ENCODE data around the gene OVAAL. TPM values are rescaled to one million over a fixed set of nuclear protein-coding genes. Genes with fewer than 3 reads are reported as not detected.

OVAAL gene
- total RNA-seq, 2 donors from 2014 or later = not detected

DNA sequence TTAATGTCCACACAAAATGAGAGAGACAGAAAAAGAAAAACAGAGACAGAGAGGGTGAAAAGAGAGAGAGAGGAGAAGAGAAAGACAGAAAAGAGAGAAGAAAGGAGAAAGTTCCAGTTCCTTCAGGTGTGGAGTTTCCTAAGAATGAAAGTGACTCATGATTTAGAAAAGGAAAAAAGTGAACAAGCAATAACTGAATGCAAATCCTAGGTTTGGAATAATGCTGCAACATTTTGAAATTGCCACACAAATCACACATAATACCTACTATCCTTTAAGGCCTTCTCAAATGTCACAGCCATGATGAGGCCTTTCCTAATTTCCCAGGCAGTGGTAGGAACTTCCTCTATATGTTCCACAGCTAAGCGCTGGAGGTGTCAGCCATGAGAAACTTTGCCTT is 41.6 kb downstream of the OVAAL start:
- H3K9ac ChIP-seq (ENCODE audit: low read depth in 2 of 2, low read length in 2 of 2) = no peak overlapping the region
- peaks cover 6% of the 10 kb centered on the region for H3K4me1 ChIP-seq
- H3K36me3 ChIP-seq = no peaks in the 10 kb centered on the region
- no peaks in the 10 kb centered on the region for H3K9me3 ChIP-seq
- TF ChIP-seq, protein P1, sequence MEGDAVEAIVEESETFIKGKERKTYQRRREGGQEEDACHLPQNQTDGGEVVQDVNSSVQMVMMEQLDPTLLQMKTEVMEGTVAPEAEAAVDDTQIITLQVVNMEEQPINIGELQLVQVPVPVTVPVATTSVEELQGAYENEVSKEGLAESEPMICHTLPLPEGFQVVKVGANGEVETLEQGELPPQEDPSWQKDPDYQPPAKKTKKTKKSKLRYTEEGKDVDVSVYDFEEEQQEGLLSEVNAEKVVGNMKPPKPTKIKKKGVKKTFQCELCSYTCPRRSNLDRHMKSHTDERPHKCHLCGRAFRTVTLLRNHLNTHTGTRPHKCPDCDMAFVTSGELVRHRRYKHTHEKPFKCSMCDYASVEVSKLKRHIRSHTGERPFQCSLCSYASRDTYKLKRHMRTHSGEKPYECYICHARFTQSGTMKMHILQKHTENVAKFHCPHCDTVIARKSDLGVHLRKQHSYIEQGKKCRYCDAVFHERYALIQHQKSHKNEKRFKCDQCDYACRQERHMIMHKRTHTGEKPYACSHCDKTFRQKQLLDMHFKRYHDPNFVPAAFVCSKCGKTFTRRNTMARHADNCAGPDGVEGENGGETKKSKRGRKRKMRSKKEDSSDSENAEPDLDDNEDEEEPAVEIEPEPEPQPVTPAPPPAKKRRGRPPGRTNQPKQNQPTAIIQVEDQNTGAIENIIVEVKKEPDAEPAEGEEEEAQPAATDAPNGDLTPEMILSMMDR (IDR thresholded peaks at IDR 0.05) = no peak
- H3K27ac ChIP-seq = no peak overlapping the region
- no peaks in the 10 kb centered on the region for H3K27me3 ChIP-seq
- no peak overlapping the region for H3K4me3 ChIP-seq
- intact Hi-C loops (cut with DNase I) = no loop called here
- no peak for DNase-seq

GRCh38 chr1:180601512-180601911 is 42.7 kb downstream of the OVAAL start:
- H3K27ac ChIP-seq = no peak overlapping the region
- TF ChIP-seq, protein P1 (IDR thresholded peaks at IDR 0.05) = no peak
- intact Hi-C loops (cut with DNase I) = no loop called here
- peaks cover 6% of the 10 kb centered on the region for H3K4me1 ChIP-seq
- no peaks in the 10 kb centered on the region for H3K9me3 ChIP-seq
- H3K4me3 ChIP-seq = no peak overlapping the region
- no peaks in the 10 kb centered on the region for H3K27me3 ChIP-seq
- no peaks in the 10 kb centered on the region for H3K36me3 ChIP-seq
- DNase-seq = no peak
- no peak overlapping the region for H3K9ac ChIP-seq (ENCODE audit: low read depth in 2 of 2, low read length in 2 of 2)

GRCh38 chr1:180603223-180603849 is 44.6 kb downstream of the OVAAL start:
- intact Hi-C loops (cut with DNase I) = no loop called here
- DNase-seq = no peak
- Histone ChIP-seq H3K9ac (ENCODE audit: low read depth in 2 of 2, low read length in 2 of 2) (no peak overlapping the region), H3K27me3 (no peaks in the 10 kb centered on the region), H3K36me3 (no peaks in the 10 kb centered on the region), H3K4me1 (peaks cover 4% of the 10 kb centered on the region), H3K27ac (no peak overlapping the region), H3K9me3 (no peaks in the 10 kb centered on the region), H3K4me3 (no peak overlapping the region)
- TF ChIP-seq, protein P1 (IDR thresholded peaks at IDR 0.05) = no peak

- Histone ChIP-seq H3K9ac (ENCODE audit: low read depth in 2 of 2, low read length in 2 of 2) (no peak overlapping the region), H3K27ac (no peak overlapping the region), H3K4me3 (no peak overlapping the region), H3K27me3 (no peaks in the 10 kb centered on the region), H3K36me3 (no peaks in the 10 kb centered on the region), H3K9me3 (no peaks in the 10 kb centered on the region), H3K4me1 (no peaks in the 10 kb centered on the region)
- intact Hi-C loops (cut with DNase I) = no loop called here
- DNase-seq = no peak
- TF ChIP-seq, protein P1 (IDR thresholded peaks at IDR 0.05) = no peak
Observed at GRCh38 chr1:180603850-180604226, 45.1 kb downstream of the OVAAL start.

DNA sequence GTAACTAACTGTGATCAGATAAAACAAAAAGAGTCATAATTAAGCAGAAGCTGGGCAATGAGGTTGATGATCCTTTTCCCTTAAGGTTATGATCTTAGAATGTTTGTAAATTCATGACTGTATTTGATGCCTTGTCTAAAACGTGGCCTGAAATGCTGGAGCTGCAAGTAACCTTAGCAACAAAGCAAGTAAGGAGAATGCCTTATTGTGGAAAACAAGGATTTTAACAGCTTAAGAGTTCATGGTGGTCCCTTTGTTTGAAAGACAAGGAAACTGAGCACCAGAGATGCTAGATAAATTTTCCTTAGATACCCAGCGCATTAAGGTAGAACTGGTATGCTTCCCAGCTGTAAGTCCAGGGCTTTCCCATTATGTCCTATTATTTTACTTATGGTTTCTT is 47.4 kb downstream of the OVAAL start:
- Histone ChIP-seq H3K27me3 (no peaks in the 10 kb centered on the region), H3K9me3 (no peaks in the 10 kb centered on the region), H3K36me3 (no peaks in the 10 kb centered on the region), H3K27ac (no peak overlapping the region), H3K9ac (ENCODE audit: low read depth in 2 of 2, low read length in 2 of 2) (no peak overlapping the region), H3K4me1 (no peaks in the 10 kb centered on the region), H3K4me3 (no peak overlapping the region)
- TF ChIP-seq, protein P1 (IDR thresholded peaks at IDR 0.05) = no peak
- intact Hi-C loops (cut with DNase I) = no loop called here
- no peak for DNase-seq
